Urothelium cell line (cell line): ENCODE results near the gene PPFIA2.
A peak's percentile ranks its signal among the peaks of the same experiment; 100 is the strongest.
"Not testable (repeated sequence)": the region's sequence is repeated elsewhere in the genome, so short reads cannot be mapped to it uniquely, and the experiment has no call there.

Source experiments
- DNase-seq: peaks from one replicate; pipeline ENCODE4 v3.0.0; 2011; ENCODE audit warnings: low spot score, mixed read lengths
- FAIRE-seq: peaks from 2 replicates; lab custom pipeline; 2011; peaks lifted over from hg19 to GRCh38; lab: Jason Lieb, UNC

Gene PPFIA2

DNA sequence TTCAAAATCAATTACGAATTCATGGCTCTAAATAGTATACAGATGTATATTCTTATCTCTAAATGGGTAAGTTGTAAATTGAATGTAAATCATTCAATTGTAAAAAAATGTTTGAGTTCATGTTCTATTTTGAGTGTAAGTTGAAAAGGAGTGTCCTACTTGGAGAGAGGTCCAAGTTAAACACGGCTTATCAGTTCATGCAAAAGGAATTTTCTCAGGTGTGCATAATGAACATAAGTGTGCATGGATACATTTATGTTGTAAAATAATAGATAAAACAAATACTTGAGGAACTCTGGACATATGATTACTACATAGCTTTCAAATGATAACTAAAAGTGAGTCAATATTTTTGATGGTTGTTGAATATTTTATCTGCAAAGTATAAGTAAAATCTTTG is 79.5 kb downstream of the PPFIA2 start:
- FAIRE-seq (no peak), DNase-seq (no peak)

DNA sequence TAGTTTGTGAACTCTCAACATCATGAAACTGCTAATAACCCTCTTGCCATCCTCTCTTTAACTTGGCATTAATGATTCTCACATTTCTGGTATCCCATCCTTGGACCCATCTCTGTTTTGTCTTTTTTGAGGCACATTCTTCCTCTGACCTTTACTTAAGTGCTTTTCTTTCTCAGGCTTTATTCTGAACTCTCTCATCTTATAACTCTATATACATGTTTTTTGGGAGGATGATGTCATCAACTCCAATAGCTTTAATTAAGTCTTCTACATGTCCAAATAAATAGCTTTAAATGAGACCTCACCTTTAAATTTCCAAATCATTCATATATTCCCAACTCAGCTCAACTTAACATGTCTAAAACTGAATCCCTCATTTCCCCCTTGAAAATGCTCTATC is 88.4 kb downstream of the PPFIA2 start:
- no peak for DNase-seq
- no peak for FAIRE-seq

DNA sequence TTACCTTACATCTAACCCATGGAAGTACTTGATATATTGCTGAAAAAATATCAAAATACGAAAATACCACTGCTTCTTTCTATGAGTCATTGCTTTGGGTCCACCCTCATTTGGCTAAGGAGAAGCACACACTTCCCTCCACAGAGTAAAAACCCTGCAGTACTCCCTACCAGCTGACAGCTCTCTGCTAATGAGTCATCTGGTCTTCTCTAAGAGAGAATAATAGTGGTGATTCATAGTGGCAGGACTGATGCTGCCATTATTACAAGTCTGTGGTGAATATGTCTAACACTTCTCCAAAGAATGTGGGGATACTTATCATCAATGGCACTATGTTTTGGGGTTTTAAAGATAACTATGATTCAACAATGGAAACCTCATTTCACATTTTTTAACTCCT is 90.7 kb downstream of the PPFIA2 start:
- DNase-seq = peak; percentile 76

DNA sequence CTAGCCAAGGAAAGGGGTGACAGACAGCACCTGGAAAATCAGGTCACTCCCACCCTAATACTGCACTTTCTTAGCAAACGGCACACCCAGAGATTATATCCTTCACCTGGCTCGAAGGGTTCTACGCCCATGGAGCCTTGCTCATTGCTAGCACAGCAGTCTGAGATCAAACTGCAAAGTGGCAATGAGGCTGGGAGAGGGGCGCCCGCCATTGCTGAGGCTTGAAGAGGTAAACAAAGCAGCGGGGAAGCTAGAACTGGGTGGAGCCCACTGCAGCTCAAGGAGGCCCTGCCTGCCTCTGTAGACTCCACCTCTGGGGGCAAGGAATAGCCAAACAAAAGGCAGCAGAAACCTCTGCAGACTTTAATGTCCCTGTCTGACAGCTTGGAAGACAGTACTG is 99.8 kb downstream of the PPFIA2 start:
- FAIRE-seq, DNase-seq: not testable (repeated sequence)

More for the DNA sequence above, 90.7 kb downstream of the PPFIA2 start:
- FAIRE-seq = no peak

DNA sequence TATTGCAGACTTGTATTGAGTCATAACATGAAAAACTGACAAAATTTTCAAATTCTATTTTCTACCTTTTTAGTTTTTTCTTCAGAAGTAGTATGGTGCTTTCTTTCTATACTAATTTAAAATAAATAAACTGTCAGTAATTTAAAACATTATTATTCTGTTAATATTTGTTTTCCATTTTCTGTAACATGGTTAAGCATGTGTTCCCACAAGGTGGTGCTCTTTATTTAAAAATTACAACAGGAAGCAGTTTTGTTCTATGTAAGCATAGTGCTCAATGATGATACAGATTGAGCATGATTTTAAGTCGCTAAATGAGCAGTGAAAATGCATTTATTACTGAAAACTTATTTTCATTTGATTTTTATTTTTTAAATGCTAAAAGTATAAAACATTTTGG is 114.6 kb downstream of the PPFIA2 start:
- FAIRE-seq (no peak), DNase-seq (no peak)

DNA sequence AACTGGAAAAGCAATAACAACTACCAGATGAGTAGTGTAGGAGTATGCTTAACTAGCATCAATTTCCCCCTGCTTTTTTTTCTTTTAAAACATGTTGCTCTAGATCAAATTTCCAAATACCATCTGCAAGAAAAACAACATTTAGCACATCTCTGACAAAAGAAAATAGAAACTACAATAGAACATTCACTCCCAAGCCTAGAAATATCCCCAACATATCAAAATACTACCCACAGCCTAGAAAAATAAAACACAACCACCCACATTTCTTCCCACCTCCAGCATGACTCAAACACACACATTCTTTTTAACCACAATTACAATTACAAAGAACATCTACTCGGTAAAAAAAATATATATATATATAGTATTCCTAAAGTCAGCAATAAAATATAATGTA is 120.0 kb downstream of the PPFIA2 start:
- DNase-seq (no peak), FAIRE-seq (no peak)

DNA sequence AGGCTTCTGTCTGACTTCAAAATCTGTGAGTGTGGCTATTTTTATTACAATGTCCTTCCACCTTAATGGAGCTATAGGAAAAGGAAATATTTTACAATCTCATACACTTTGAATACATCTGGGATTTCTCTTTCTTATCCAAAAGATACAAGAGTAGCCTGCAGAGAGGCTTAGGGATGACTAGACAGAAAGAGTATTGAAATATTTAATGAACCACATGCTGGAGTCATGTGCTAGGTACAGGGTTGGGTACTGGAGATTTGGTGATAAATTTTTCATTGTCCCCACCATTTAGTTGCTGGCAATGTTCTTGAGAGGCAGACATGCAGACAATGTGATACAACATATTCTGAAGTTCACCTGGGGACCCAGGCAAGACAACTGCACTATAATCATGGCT is 126.0 kb downstream of the PPFIA2 start:
- FAIRE-seq (no peak), DNase-seq (no peak)

DNA sequence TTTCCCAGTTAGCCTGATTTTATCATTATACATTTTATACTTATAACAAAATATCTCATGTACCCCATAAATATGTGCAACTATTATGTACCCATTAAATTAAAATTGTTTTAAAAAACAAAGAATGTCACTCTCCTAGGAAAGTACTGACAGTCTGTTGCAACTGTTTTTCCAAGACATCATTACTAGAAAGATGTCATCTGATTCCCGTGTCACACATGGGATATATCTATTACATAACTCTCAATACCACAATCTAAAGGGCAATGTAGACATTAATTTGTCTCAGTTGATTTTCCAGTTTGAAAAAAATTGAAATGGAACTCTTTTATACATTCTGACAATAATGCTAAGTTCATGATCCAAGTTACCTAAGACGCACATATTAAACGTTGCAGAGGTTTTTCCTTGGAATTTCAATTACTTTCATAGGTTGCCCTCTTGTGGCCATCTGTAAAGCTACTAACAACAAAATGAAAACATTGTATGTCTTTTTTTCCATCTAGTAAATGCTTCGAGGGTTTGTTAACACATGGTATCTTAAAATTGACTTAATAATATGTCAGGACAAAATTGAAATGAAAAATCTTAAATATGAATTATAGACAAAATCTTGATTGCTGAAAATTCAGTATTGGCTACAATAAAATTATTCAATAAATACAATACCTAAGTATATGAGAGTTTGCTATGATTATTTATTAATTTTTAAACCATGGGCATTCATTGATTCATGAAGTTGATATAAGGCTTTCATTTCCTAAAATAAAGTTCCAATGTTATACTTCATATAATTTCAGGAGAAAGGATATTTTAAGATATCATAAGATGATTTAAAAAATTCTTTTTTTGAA is 131.6 kb downstream of the PPFIA2 start:
- FAIRE-seq (no peak), DNase-seq (peak; percentile 9)

DNA sequence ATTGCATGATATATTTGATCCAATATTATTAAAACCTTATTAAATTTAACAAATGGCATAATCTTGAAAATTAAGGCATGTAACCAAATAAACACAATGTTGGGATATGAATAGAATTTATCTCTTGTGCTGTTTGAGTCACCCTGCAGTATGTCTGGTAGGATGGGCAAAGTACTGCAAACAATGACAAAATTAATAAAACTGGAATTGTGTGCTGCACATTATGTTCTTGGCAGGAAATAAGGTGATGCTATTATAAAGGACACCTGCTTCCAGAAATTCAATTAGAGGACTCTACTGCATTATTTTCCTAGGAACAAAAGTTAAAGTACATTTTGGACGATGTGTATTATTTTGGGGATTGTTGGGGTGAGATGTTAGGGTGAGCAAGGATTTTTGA is 132.7 kb downstream of the PPFIA2 start:
- FAIRE-seq = no peak
- no peak for DNase-seq

DNA sequence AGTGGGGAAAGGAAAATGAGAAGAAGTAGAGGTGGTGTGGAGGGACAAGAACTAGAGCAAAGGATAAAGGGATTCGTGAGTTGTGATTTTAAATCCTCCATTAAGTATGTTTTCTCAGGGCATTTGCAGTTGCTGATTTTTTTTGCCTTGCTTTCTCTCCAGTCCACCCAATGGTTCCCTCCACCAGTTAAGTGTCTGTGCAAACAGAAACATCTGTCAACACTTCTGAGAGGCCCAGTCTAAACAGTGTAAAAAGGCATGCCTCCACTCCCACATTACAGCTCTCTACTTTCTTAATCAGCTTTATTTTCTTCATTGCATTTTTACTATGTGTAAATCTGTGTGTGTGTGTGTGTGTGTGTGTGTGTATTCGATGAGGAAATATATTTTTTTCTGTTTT is 141.2 kb downstream of the PPFIA2 start:
- no peak for FAIRE-seq
- no peak for DNase-seq

DNA sequence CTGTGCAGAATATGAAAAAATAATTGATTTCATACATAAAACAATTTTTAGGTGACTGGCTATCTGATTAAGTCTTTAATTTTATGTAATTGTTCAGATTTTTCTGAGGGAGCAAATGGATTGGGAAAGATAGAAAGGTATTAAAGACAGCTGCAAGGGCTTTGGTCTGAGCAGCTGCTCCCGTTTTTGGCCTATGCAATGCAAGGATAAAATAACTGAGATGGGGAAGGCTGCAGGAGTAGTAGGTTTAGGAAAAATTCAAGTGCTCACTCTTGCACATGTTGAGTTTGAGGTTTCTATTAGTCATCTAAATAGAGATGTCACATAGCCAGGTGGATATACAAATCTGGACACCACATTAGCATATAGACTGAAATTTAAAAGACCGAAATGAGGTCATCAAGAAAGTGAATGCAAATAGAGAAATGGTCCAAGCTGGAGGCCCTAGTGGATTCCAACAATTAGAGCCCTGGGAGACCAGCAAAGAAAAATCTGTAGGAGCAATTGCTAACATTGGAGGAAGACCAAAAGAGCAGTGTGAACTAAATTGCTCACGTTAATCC is 144.0 kb downstream of the PPFIA2 start:
- DNase-seq = no peak
- no peak for FAIRE-seq

DNA sequence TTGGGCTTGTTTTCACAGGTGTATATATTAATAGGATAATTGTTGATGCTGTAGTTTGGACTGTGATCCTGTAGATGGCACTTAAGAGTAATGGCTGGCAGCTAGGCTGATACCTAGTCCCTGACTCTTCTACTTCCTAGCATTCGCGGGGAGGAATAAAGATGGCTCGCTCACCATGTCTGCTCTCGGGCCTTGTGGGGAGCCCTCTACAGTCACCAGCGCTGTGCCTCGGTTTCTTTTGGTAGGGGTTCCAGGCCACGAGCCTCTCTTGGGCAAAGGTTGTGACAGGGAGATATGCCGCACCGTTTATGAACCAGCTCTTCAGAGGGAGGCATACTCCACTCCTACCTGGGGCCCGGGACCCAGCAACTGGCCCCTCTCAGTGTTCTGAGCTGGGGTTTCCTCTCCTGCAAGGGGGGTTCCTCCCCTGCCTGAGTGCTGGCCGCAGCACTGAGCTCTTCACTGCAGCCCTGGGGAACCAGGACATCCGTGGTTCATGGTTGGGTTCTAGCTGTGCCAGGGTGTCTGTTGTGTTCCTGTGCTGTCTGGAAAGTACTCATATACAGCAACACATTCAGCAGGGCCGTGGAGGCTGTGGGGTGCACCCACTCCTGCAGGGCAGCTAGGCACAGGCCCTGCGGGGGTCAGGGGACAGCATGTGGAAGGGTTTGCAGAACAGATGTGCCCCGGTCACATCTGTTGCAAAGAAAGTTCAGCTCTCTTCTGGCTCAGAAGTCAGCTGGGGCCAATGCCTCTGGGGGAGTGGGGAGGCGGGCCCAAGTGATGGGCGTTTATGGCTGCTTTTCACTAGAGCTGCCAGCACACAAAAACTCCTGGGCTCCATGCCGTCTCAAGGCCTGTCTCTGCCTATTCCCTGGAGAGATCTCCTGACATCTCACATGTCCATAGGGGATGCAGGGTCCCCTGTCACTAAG is 147.9 kb downstream of the PPFIA2 start:
- DNase-seq = peak; percentile 6
- FAIRE-seq = no peak

DNA sequence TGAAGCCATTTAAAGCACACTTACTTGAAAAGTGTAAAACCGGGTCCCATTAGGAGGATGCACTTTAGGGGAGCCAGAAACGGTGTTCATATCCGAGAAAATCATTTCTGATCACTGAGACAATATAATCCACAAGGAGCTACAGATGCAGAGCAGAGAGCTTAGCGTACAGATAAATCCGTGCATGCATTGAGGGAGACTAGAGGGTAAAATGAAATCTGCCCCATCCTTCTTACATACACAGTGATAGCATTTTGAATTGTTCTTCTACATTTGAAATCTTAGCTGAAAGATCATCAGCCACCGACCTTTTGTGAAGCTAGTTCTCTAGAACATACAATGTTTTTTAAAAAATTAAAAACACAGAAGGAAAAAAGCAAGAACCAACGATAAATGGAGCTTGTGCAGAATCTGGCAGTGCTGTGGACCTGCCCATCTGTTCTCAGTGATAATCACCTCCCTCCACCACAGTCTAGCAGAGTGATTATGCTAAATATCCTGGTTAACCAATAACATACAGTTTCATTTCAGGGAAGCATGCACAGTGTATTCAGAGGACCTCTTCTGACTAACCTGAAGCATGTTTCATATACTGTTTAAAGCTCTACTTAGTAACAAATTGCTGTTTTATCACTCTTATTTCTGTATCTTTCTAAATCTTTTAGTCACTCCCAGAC is 161.1 kb downstream of the PPFIA2 start:
- DNase-seq (no peak), FAIRE-seq (no peak)

DNA sequence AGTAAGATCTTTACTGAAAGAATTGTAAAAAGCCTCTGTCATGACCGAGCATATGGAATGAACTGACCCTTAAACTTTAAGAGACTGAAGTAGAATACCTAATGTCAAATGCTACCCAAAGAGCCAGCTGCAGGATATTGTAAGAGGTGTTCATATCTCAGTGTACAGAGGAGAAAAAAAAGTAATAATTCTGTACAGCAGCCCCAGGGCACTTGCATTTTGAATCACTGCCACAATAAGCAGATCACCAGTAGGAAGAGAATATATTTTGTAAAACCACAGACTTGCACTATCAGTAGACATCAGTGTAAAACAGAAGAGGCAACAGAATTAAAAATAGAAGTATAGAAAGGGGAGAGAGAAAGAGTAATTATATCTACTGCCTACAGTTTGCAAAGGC is 162.6 kb downstream of the PPFIA2 start:
- DNase-seq = no peak

DNA sequence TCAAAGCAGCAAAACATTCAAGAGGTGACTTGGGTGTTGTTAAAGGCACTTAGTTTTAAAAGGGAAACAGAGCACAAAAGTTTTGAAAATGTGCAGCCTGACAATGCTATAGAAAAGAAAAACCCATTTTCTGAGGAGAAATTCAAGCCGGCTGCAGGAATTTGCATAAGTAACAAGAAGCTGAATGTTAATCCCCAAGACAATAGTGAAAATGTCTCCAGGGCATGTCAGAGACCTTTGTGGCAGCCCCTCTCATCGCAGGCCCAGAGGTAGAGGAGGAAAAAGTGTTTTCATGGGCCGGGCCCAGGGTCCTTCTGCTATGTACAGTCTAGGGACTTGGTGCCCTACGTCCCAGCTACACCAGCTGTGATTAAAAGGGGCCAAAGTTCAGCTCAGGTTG is 167.9 kb downstream of the PPFIA2 start:
- FAIRE-seq (no peak), DNase-seq (no peak)

More for the DNA sequence above, 162.6 kb downstream of the PPFIA2 start:
- FAIRE-seq = no peak

DNA sequence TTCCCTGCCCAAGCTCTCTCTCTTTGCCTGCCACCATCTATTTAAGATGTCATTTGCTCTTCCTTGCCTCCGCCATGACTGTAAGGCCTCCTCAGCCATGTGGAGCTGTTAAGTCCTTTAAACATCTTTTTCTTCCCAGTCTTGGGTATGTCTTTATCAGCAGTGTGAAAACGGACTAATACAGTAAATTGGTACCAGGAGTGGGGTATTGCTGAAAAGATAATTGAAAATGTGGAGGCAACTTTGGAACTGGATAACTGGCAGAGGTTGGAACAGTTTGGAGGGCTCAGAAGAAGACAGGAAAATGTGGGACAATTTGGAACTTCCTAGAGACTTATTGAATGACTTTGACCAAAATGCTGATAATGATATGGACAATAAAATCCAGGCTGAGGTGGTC is 168.4 kb downstream of the PPFIA2 start:
- not testable (repeated sequence) for DNase-seq, FAIRE-seq

DNA sequence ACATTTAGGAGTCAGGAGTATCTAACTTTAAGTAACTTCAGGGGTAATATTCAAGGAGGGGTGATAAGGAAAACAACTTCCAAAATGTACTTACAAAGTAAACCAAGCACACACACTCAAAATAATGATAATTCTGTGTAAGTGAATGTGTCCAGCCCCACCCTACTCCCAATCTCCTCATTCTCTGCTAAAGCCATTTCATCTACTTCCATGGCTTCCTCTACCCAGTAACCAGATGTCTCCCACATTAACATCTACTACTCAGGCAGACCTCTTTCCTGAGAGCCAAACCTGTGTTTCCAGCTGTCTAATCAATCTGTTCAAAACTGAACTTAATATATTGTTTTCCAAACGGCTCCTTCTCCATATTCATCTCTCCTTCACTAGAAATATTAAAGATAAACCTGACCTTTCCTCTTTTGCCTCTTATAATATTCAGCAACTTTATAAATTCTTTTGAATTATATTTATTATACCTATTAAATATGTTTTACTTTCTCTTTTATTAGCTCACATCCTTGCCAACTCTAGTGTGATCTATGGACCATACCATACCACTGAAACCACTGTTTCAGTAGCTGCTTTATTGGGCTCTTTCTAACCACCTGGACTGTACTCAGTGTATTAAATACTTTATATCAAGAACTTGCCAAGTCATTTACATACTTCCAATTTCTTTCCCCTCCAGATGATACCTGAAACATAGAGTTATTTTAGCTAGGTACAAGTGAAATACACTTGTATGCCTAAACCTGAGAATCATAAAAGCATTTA is 170.7 kb downstream of the PPFIA2 start:
- no peak for DNase-seq
- no peak for FAIRE-seq

DNA sequence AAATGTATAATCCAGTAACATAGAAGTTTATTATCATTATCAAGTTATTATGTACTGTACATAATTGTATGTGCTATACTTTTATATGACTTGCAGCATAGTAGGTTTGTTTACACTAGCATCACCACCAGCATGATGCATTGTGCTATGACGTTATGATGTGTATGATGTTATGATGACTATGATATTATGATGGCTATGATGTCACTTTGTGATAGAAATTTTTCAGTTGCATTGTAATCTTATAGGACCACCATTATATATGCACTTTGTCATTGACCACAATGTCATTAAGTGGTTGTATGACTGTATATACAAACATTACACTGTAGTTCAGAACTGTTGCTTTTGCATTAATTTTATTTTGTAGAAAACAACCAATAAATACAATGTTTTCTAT is 173.4 kb downstream of the PPFIA2 start:
- no peak for FAIRE-seq

DNA sequence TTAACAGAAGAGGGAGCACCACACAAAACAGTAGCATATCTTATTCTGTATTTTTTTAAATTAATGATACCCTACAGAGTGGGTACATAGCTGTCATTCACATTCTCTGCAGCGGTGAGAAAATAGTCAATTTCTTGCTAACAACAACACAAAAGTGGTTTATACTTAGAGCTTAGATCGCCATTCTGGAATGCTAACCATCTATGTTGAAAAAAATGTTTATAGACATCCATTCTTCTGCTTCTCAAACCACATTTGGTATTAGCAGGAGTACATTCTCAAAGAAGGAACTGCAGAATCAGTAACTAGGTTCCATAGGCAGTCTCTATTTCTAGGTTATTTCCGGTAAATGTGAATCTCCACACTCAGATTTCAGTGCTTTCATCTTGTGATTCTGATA is 185.9 kb downstream of the PPFIA2 start:
- FAIRE-seq = no peak
- no peak for DNase-seq

More for the DNA sequence above, 173.4 kb downstream of the PPFIA2 start:
- DNase-seq = no peak

DNA sequence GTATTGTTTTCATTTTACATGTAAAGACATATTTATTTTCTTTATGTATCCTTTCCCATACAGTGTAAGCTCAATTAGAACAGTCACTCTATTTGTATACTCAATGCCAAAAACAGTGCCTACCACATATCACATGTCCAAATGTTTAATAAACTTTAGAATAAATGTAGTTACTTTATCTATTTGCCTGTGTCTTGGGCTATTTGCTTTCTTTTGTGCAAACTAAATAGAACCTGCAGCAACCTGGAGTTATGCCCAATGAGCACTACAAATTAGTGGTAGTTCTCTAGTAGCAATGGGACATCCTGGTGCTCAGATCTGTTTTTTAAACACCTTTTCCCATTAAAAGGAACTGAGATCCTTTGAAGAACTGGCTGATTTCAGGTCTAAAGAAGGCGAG is 186.7 kb downstream of the PPFIA2 start:
- DNase-seq (no peak), FAIRE-seq (no peak)
